ENCODE results near the gene EEFSEC. TPM values are rescaled to one million over a fixed set of nuclear protein-coding genes. Genes with fewer than 3 reads are reported as not detected.

EEFSEC gene
- total and polyA plus RNA-seq, 2 of the 4 experiments (the other 2 are of a cell fraction) = 4.5 to 9.3 TPM

DNA sequence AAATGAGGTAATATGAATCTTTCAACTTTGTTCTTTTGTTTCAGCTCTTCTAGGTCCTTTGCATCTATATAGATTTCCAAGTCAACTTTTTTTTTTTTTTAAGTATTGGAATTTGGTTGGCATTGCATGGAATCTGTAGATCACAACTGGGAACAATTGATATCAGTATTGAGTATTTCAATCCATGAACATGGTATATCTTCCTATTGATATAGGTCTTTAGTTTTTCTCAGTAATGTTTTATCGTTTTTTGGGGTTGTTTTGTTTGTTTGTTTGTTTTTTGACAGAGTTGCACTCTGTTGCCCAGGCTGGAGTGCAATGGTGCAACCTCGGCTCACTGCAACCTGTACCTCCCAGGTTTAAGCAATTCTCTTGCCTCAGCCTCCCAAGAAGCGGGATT lies 137.2 kb downstream of the EEFSEC start:
- no peaks in the 10 kb centered on the region for H3K79me1 ChIP-seq (ENCODE audit: low read depth in 1 of 2, low read length in 2 of 2)
- H3K27me3 ChIP-seq (ENCODE audit: control insufficient read depth, insufficient read depth, low read length) = no peaks in the 10 kb centered on the region
- no peak overlapping the region for H2BK5ac ChIP-seq (ENCODE audit: low read depth, low read length, poor library complexity, severe bottlenecking)
- BruUV-seq (replicated peaks) = no TSS peak
- H3K9me3 ChIP-seq (ENCODE audit: control insufficient read depth, insufficient read depth, low read length) = no peaks in the 10 kb centered on the region
- no peak overlapping the region for H2BK120ac ChIP-seq (ENCODE audit: low read depth, low read length)
- H2AK5ac ChIP-seq (ENCODE audit: low read depth, low read length) = no peak overlapping the region
- no peak overlapping the region for H2AFZ ChIP-seq (replicated peaks; ENCODE audit: low read length, poor library complexity)
- H3K4me2 ChIP-seq (ENCODE audit: low read depth, low read length) = no peak overlapping the region
- no peak overlapping the region for H3K9ac ChIP-seq (ENCODE audit: low read depth, low read length)
- H4K5ac ChIP-seq (ENCODE audit: low read depth, low read length) = no peak overlapping the region
- H3K9me1 ChIP-seq (ENCODE audit: insufficient read depth, low read length) = no peaks in the 10 kb centered on the region; the same call in 1 of the 2 replicates
- no peak overlapping the region for H3K4ac ChIP-seq (ENCODE audit: low read depth, low read length)
- no peak overlapping the region for H2BK20ac ChIP-seq (ENCODE audit: low read depth, low read length)
- no peak overlapping the region for H3K18ac ChIP-seq (ENCODE audit: low read depth, low read length)
- H3K23ac ChIP-seq (ENCODE audit: low read depth, low read length) = no peak overlapping the region
- no CpG with 5 or more reads among the region's 3 CpGs for WGBS, 2 experiments (ENCODE audit: extremely low coverage in 2 of 2, insufficient read length in 1 of 2)
- no peak overlapping the region for H4K91ac ChIP-seq (ENCODE audit: insufficient read depth, low read depth, low read length)
- intact Hi-C loops (cut with micrococcal nuclease) (no loop called here), dilution Hi-C loops (cut with HindIII; ENCODE audit: low sequenced_read_pairs, unreplicated experiment) (no loop called here), in situ Hi-C loops (cut with MboI; ENCODE audit: low sequenced_read_pairs) (no loop called here)
- H3K56ac ChIP-seq (ENCODE audit: extremely low read depth, insufficient read depth, low read length) = no peak overlapping the region
- no peaks in the 10 kb centered on the region for H3K36me3 ChIP-seq (ENCODE audit: control insufficient read depth, insufficient read depth, low read length)
- H3K4me1 ChIP-seq (ENCODE audit: control insufficient read depth, insufficient read depth, low read length) = no peaks in the 10 kb centered on the region
- ATAC-seq (ENCODE audit: low read depth) = no peak
- no peak overlapping the region for H3K4me3 ChIP-seq (ENCODE audit: insufficient read depth, low read depth, low read length)
- TF ChIP-seq RCOR1 (IDR thresholded peaks at IDR 0.05; ENCODE audit: insufficient replicate concordance, low read length) (no peak), CEBPB (IDR thresholded peaks at IDR 0.05; ENCODE audit: low read depth, low read length) (no peak), POLR2A (IDR thresholded peaks at IDR 0.05; ENCODE audit: low read depth, low read length) (no peak), RAD21 (IDR thresholded peaks at IDR 0.05; ENCODE audit: low read length) (no peak)
- no peaks in the 10 kb centered on the region for H4K20me1 ChIP-seq (ENCODE audit: insufficient read depth, low read length)
- DNase-seq = no peak
- POLR2A ChIA-PET (ENCODE audit: unreplicated experiment) = no interaction called here
- no peak overlapping the region for H2BK15ac ChIP-seq (ENCODE audit: low read depth, low read length)
- H4K8ac ChIP-seq (ENCODE audit: low read depth in 2 of 2, low read length in 2 of 2) = no peak overlapping the region
- no peak overlapping the region for H3K27ac ChIP-seq (ENCODE audit: insufficient read depth, low read length)
- CTCF ChIA-PET = no interaction called here
- H3K14ac ChIP-seq (replicated peaks; ENCODE audit: low read depth, low read length) = no peak overlapping the region
- no peak overlapping the region for H2AK9ac ChIP-seq (replicated peaks; ENCODE audit: low read depth, low read length, poor library complexity)
